Measurements from ENCODE around the gene FYN.
A peak's percentile ranks its signal among the peaks of the same experiment; 100 is the strongest.
"Not testable (repeated sequence)": the region's sequence is repeated elsewhere in the genome, so short reads cannot be mapped to it uniquely, and the experiment has no call there.

Gene FYN

GRCh38 chr6:111914617-111915016, 41.4 kb upstream of the FYN start:
- H3K4me3 ChIP-seq (ENCODE audit: low read depth, low read length), result no peak overlapping the region
- TF ChIP-seq CTCF (IDR thresholded peaks at IDR 0.05; ENCODE audit: insufficient read depth, low read depth, low read length, missing control alignments), result no peak
- no peak for DNase-seq (ENCODE audit: low read depth)

GRCh38 chr6:111912904-111913303, 39.7 kb upstream of the FYN start:
- no peak for TF ChIP-seq CTCF (IDR thresholded peaks at IDR 0.05; ENCODE audit: insufficient read depth, low read depth, low read length, missing control alignments)
- H3K4me3 ChIP-seq (ENCODE audit: low read depth, low read length), result no peak overlapping the region
- no peak for DNase-seq (ENCODE audit: low read depth)

DNA sequence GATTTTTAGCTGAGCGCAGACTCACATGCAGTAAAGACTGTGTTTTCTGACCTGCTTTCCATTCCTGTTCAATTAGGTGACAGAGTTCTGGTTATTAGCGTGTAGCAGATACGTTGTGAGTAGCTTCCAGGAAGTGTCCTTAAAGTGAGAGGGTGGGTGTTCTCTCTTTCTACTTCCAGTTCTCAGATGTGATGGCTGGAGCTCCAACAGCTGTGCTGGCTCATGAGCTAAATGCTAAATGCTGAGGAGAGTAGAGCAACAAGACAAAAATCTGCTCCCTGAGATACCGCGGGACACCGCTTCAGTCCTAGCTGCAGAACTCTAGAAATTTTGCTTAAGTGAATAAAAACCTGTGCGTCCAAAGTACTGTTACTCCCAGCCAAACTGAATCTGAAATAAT, 38.2 kb upstream of the FYN start:
- H3K4me3 ChIP-seq (ENCODE audit: low read depth, low read length), result no peak overlapping the region
- DNase-seq (ENCODE audit: low read depth), result peak; percentile 24
- no peak for TF ChIP-seq CTCF (IDR thresholded peaks at IDR 0.05; ENCODE audit: insufficient read depth, low read depth, low read length, missing control alignments)

DNA sequence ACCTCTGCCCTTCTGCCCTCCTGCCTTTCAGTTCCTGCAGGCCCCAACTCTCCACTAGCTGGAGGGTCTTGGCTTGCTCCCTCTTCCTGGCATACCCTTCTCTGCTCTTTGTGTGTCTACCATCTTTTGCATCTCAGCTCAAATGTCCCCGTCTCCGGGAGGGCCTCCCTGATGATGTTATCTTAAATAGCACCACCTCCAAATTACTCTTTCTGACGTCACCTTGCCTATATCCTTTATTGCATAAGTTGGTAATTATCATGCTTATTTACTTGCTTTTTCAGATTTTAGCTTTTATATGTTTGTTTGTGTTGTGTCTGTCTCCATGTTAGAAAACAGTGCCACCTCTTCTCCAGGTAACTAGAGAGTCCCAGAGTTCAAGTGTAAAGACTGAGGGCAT, 36.0 kb upstream of the FYN start:
- no peak for DNase-seq (ENCODE audit: low read depth)
- no peak for TF ChIP-seq CTCF (IDR thresholded peaks at IDR 0.05; ENCODE audit: insufficient read depth, low read depth, low read length, missing control alignments)
- no peak overlapping the region for H3K4me3 ChIP-seq (ENCODE audit: low read depth, low read length)

GRCh38 chr6:111908365-111908764, 35.1 kb upstream of the FYN start:
- H3K4me3 ChIP-seq (ENCODE audit: low read depth, low read length); DNase-seq (ENCODE audit: low read depth): not testable (repeated sequence)

GRCh38 chr6:111900735-111901134, 27.5 kb upstream of the FYN start:
- no peak for TF ChIP-seq CTCF (IDR thresholded peaks at IDR 0.05; ENCODE audit: insufficient read depth, low read depth, low read length, missing control alignments)
- no peak overlapping the region for H3K4me3 ChIP-seq (ENCODE audit: low read depth, low read length)
- no peak for DNase-seq (ENCODE audit: low read depth)

GRCh38 chr6:111899531-111899930, 26.3 kb upstream of the FYN start:
- no peak for TF ChIP-seq CTCF (IDR thresholded peaks at IDR 0.05; ENCODE audit: insufficient read depth, low read depth, low read length, missing control alignments)
- H3K4me3 ChIP-seq (ENCODE audit: low read depth, low read length), result no peak overlapping the region
- no peak for DNase-seq (ENCODE audit: low read depth)

GRCh38 chr6:111898452-111898851, 25.2 kb upstream of the FYN start:
- H3K4me3 ChIP-seq (ENCODE audit: low read depth, low read length), result no peak overlapping the region
- no peak for DNase-seq (ENCODE audit: low read depth)
- no peak for TF ChIP-seq CTCF (IDR thresholded peaks at IDR 0.05; ENCODE audit: insufficient read depth, low read depth, low read length, missing control alignments)
